ENCODE measurements around the gene ATG2A. TPM values are rescaled to one million over a fixed set of nuclear protein-coding genes. Genes with fewer than 3 reads are reported as not detected.
A peak's percentile ranks its signal among the peaks of the same experiment; 100 is the strongest.

Gene ATG2A
- total RNA-seq, 5 donors from 2014 or later (not counting 1 experiment from before 2014, with no cell fraction given): 50.9 to 165 (median 55.4) TPM

GRCh38 chr11:64887757-64888405 is 29.1 kb downstream of the ATG2A start:
- H3K27ac ChIP-seq (ENCODE audit: low read length): peak overlapping the region; percentile 24
- H3K36me3 ChIP-seq (ENCODE audit: control insufficient read depth in 2 of 2, extremely low read depth in 1 of 2, insufficient read depth in 1 of 2, low read length in 1 of 2): peaks cover 0 to 5% of the 10 kb centered on the region in 2 donors
- Mint-ChIP-seq H3K4me3 (peak overlapping the region; percentile 59 to 76 (median 73)), H3K9me3 (no peaks in the 10 kb centered on the region), H3K27me3 (no peaks in the 10 kb centered on the region), H3K4me1 (peaks cover 24 to 34% (median 33%) of the 10 kb centered on the region in 3 donors), H3K36me3 (no peaks in the 10 kb centered on the region), H3K27ac (peak overlapping the region; percentile 81 to 88)
- POLR2A ChIA-PET: no interaction called here
- H3K4me3 ChIP-seq (ENCODE audit: control insufficient read depth in 1 of 2, extremely low read depth in 1 of 2, low read length in 1 of 2): peak overlapping the region; percentile 11 to 23
- WGBS (ENCODE audit: insufficient coverage): 23% methylated on average over 28 of the region's 34 CpGs
- ATAC-seq (replicated peaks in 1 of 4) (peak; percentile 84 to 93 (median 87)), DNase-seq (peak; percentile 44 to 91 (median 78))
- CTCF ChIA-PET: interaction anchor here (0.5 to 1.6 kb wide), 11 partner anchors 9 to 44 kb away, joined by 3 to 11 read pairs (median 3); partner anchors contain the start of genes CDC42BPG (in 1 of the 2) and EHD1 (in 1 of the 2)
- H3K27me3 ChIP-seq (replicated peaks in 1 of 2; ENCODE audit: control insufficient read depth in 2 of 2, extremely low read depth in 1 of 2, insufficient read depth in 2 of 2, low read length in 1 of 2): no peaks in the 10 kb centered on the region
- H3K9me3 ChIP-seq: no peaks in the 10 kb centered on the region
- peaks cover 15 to 37% of the 10 kb centered on the region in 2 experiments for H3K4me1 ChIP-seq (ENCODE audit: control insufficient read depth in 1 of 2, extremely low read depth in 1 of 2, insufficient read depth in 2 of 2, low read length in 2 of 2)

GRCh38 chr11:64887234-64887756 is 29.7 kb downstream of the ATG2A start:
- Mint-ChIP-seq H3K4me1 (peaks cover 24 to 34% (median 33%) of the 10 kb centered on the region in 3 donors), H3K27me3 (no peaks in the 10 kb centered on the region), H3K27ac (peak overlapping the region; percentile 55 to 81), H3K9me3 (no peaks in the 10 kb centered on the region), H3K4me3 (peak overlapping the region in 1 of 3 donors; percentile 76), H3K36me3 (no peaks in the 10 kb centered on the region)
- 100% methylated on average over 1 of the region's 8 CpGs for WGBS (ENCODE audit: insufficient coverage)
- Histone ChIP-seq H3K4me1 (ENCODE audit: control insufficient read depth in 1 of 2, extremely low read depth in 1 of 2, insufficient read depth in 2 of 2, low read length in 2 of 2) (peaks cover 15 to 37% of the 10 kb centered on the region in 2 experiments), H3K27ac (ENCODE audit: low read length) (no peak overlapping the region), H3K36me3 (ENCODE audit: control insufficient read depth in 2 of 2, extremely low read depth in 1 of 2, insufficient read depth in 1 of 2, low read length in 1 of 2) (peaks cover 0 to 5% of the 10 kb centered on the region in 2 donors), H3K9me3 (no peaks in the 10 kb centered on the region), H3K27me3 (replicated peaks in 1 of 2; ENCODE audit: control insufficient read depth in 2 of 2, extremely low read depth in 1 of 2, insufficient read depth in 2 of 2, low read length in 1 of 2) (no peaks in the 10 kb centered on the region), H3K4me3 (ENCODE audit: control insufficient read depth in 1 of 2, extremely low read depth in 1 of 2, low read length in 1 of 2) (no peak overlapping the region)
- CTCF ChIA-PET: interaction anchor here (0.6 to 1.6 kb wide), 9 partner anchors 24 to 115 kb away, joined by 3 to 5 read pairs (median 3); no protein-coding TSS in a partner anchor
- ATAC-seq (replicated peaks in 1 of 4) (no peak), DNase-seq (no peak)
- POLR2A ChIA-PET: interaction anchor here in 1 of 2 donors (0.6 kb wide), 1 partner anchor 14 kb away, joined by 6 read pairs; no protein-coding TSS in a partner anchor

GRCh38 chr11:64885367-64886286 is 31.4 kb downstream of the ATG2A start:
- peaks cover 33 to 43% (median 39%) of the 10 kb centered on the region in 3 donors for H3K4me1 Mint-ChIP-seq
- Histone ChIP-seq H3K27me3 (replicated peaks in 1 of 2; ENCODE audit: control insufficient read depth in 2 of 2, extremely low read depth in 1 of 2, insufficient read depth in 2 of 2, low read length in 1 of 2) (no peaks in the 10 kb centered on the region), H3K27ac (ENCODE audit: low read length) (peak overlapping the region; percentile 65), H3K9me3 (no peaks in the 10 kb centered on the region), H3K4me1 (ENCODE audit: control insufficient read depth in 1 of 2, extremely low read depth in 1 of 2, insufficient read depth in 2 of 2, low read length in 2 of 2) (peaks cover 18 to 48% of the 10 kb centered on the region in 2 experiments), H3K36me3 (ENCODE audit: control insufficient read depth in 2 of 2, extremely low read depth in 1 of 2, insufficient read depth in 1 of 2, low read length in 1 of 2) (no peaks in the 10 kb centered on the region), H3K4me3 (ENCODE audit: control insufficient read depth in 1 of 2, extremely low read depth in 1 of 2, low read length in 1 of 2) (no peak overlapping the region)
- ChIA-PET POLR2A (interaction anchor here in 1 of 2 donors (0.8 kb wide), 1 partner anchor 15 kb away, joined by 3 read pairs; no protein-coding TSS in a partner anchor), CTCF (interaction anchor here (0.9 to 1.7 kb wide), 4 partner anchors 21 to 37 kb away, joined by 3 to 5 read pairs (median 4); no protein-coding TSS in a partner anchor)
- H3K9me3 Mint-ChIP-seq: no peaks in the 10 kb centered on the region
- DNase-seq (peak in 3 of 35 experiments; percentile 33 to 64 (median 40)), ATAC-seq (replicated peaks in 1 of 4) (peak; percentile 67 to 75 (median 72))
- no peaks in the 10 kb centered on the region for H3K36me3 Mint-ChIP-seq
- H3K4me3 Mint-ChIP-seq: peak overlapping the region in 1 of 3 donors; percentile 0
- peak overlapping the region; percentile 74 to 82 for H3K27ac Mint-ChIP-seq
- WGBS (ENCODE audit: insufficient coverage): 89% methylated on average over 10 of the region's 15 CpGs
- no peaks in the 10 kb centered on the region for H3K27me3 Mint-ChIP-seq

GRCh38 chr11:64884019-64884418 is 33.0 kb downstream of the ATG2A start:
- Mint-ChIP-seq H3K9me3 (no peaks in the 10 kb centered on the region), H3K27me3 (no peaks in the 10 kb centered on the region), H3K27ac (peak overlapping the region; percentile 59 to 61), H3K4me3 (no peak overlapping the region), H3K36me3 (no peaks in the 10 kb centered on the region), H3K4me1 (peaks cover 49 to 60% (median 55%) of the 10 kb centered on the region in 3 donors)
- ChIA-PET POLR2A (no interaction called here), CTCF (interaction anchor here in 1 of 2 donors (1.1 kb wide), 1 partner anchor 11 kb away, joined by 4 read pairs; no protein-coding TSS in a partner anchor)
- H3K4me3 ChIP-seq (ENCODE audit: control insufficient read depth in 1 of 2, extremely low read depth in 1 of 2, low read length in 1 of 2): no peak overlapping the region
- no peaks in the 10 kb centered on the region for H3K27me3 ChIP-seq (replicated peaks in 1 of 2; ENCODE audit: control insufficient read depth in 2 of 2, extremely low read depth in 1 of 2, insufficient read depth in 2 of 2, low read length in 1 of 2)
- H3K27ac ChIP-seq (ENCODE audit: low read length): no peak overlapping the region
- H3K36me3 ChIP-seq (ENCODE audit: control insufficient read depth in 2 of 2, extremely low read depth in 1 of 2, insufficient read depth in 1 of 2, low read length in 1 of 2): no peaks in the 10 kb centered on the region
- WGBS (ENCODE audit: insufficient coverage): 97% methylated on average over 5 of the region's 8 CpGs
- DNase-seq (no peak), ATAC-seq (replicated peaks in 1 of 4) (no peak)
- H3K9me3 ChIP-seq: no peaks in the 10 kb centered on the region
- peaks cover 30 to 64% of the 10 kb centered on the region in 2 experiments for H3K4me1 ChIP-seq (ENCODE audit: control insufficient read depth in 1 of 2, extremely low read depth in 1 of 2, insufficient read depth in 2 of 2, low read length in 2 of 2)

- ChIA-PET CTCF (interaction anchor here in 1 of 2 donors (0.6 kb wide), 1 partner anchor 65 kb away, joined by 3 read pairs; no protein-coding TSS in a partner anchor), POLR2A (interaction anchor here in 1 of 2 donors (0.6 kb wide), 1 partner anchor 25 kb away, joined by 3 read pairs; no protein-coding TSS in a partner anchor)
- Mint-ChIP-seq H3K27ac (peak overlapping the region; percentile 59 to 61), H3K4me1 (peaks cover 51 to 62% (median 59%) of the 10 kb centered on the region in 3 donors), H3K4me3 (no peak overlapping the region), H3K36me3 (no peaks in the 10 kb centered on the region), H3K27me3 (no peaks in the 10 kb centered on the region), H3K9me3 (no peaks in the 10 kb centered on the region)
- no peak overlapping the region for H3K27ac ChIP-seq (ENCODE audit: low read length)
- ATAC-seq (replicated peaks in 1 of 4) (no peak), DNase-seq (no peak)
- H3K4me1 ChIP-seq (ENCODE audit: control insufficient read depth in 1 of 2, extremely low read depth in 1 of 2, insufficient read depth in 2 of 2, low read length in 2 of 2): peaks cover 30 to 63% of the 10 kb centered on the region in 2 experiments
- WGBS (ENCODE audit: insufficient coverage): 77% methylated on average over 5 of the region's 5 CpGs
- H3K9me3 ChIP-seq: no peaks in the 10 kb centered on the region
- H3K4me3 ChIP-seq (ENCODE audit: control insufficient read depth in 1 of 2, extremely low read depth in 1 of 2, low read length in 1 of 2): no peak overlapping the region
- no peaks in the 10 kb centered on the region for H3K27me3 ChIP-seq (replicated peaks in 1 of 2; ENCODE audit: control insufficient read depth in 2 of 2, extremely low read depth in 1 of 2, insufficient read depth in 2 of 2, low read length in 1 of 2)
- H3K36me3 ChIP-seq (ENCODE audit: control insufficient read depth in 2 of 2, extremely low read depth in 1 of 2, insufficient read depth in 1 of 2, low read length in 1 of 2): no peaks in the 10 kb centered on the region
Observed at GRCh38 chr11:64883575-64883974, 33.4 kb downstream of the ATG2A start.

All from T-cell (primary cell).